NCI-H1092 (cell line): ENCODE measurements around the gene PIP5K1A.

Source experiments
- DNase-seq: peaks from one replicate; lab custom pipeline; 2025; lab: John Stamatoyannopoulos, UW

Gene PIP5K1A

DNA sequence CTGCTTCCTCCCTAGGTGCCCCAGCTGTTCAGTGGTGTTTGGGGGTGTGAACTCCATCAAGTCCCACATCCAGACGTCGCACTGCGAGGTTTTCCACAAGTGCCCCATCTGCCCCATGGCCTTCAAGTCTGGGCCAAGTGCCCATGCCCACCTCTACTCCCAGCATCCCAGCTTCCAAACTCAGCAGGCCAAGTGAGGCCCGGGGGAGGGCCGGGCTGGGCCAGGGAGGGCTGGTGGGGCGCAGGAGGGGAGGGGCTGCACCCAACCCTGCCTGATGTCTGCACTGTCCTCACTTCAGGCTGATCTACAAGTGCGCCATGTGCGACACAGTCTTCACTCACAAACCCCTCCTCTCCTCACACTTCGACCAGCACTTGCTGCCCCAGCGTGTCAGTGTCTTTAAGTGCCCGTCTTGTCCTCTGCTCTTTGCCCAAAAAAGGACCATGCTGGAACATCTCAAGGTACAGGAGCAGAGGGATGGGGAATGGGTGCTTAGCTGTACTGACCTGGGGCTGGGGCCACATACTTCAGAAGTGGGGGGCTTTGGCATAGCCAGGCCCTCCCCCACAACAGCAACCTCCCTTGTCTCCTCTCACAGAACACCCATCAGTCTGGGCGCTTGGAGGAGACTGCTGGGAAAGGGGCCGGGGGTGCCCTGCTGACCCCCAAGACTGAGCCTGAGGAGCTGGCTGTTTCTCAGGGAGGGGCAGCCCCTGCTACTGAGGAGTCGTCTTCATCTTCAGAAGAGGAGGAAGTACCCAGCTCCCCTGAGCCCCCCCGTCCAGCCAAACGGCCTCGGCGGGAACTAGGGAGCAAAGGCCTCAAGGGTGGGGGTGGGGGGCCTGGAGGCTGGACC lies 91.0 kb downstream of the PIP5K1A start:
- DNase-seq = no peak

DNA sequence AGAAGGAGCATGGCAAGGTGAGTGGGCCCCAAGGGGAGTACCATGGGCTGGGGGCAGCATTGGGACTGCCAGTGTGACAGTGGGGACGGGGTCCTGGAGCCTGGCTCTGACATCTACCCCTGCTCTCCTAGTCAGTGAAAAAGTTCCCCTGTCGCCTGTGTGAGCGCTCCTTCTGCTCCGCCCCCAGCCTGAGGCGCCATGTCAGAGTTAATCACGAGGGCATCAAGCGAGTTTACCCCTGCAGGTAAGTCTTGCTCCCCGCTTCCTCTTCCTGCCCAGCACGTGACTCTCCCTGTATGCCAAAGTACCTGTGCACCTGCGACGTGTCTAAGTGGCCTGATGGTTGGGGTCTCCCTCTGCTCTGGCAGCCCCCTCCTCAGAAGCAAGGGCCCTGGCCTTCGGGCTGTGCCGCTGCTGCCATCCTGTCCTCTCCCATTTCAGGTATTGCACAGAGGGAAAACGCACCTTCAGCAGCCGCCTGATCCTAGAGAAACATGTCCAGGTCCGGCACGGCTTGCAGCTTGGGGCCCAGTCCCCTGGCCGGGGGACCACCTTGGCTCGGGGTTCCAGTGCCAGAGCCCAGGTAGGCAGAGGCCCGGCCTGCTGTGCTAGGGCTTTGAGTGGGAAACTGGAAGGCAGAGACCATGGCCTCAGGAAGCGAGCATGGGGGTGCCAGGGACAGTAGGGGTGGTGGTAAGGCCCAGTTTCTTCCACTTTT lies 91.8 kb downstream of the PIP5K1A start:
- no peak for DNase-seq

DNA sequence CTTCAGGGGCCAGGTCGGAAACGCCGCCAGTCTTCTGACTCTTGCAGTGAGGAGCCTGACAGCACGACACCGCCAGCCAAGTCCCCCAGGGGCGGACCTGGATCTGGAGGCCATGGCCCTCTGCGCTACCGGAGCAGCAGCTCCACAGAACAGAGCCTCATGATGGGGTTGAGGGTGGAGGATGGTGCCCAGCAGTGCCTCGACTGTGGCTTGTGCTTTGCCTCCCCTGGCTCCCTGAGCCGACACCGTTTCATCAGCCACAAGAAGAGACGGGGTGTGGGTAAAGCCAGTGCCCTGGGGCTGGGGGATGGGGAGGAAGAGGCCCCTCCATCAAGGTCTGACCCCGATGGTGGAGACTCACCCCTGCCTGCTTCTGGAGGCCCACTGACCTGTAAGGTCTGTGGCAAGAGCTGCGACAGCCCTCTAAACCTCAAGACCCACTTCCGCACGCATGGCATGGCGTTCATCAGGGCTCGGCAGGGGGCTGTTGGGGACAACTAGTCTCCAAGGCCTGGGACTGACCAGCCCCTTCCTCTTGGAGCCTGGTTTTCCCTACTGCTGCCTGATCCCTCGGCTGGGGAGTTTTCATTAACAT lies 92.5 kb downstream of the PIP5K1A start:
- no peak for DNase-seq

DNA sequence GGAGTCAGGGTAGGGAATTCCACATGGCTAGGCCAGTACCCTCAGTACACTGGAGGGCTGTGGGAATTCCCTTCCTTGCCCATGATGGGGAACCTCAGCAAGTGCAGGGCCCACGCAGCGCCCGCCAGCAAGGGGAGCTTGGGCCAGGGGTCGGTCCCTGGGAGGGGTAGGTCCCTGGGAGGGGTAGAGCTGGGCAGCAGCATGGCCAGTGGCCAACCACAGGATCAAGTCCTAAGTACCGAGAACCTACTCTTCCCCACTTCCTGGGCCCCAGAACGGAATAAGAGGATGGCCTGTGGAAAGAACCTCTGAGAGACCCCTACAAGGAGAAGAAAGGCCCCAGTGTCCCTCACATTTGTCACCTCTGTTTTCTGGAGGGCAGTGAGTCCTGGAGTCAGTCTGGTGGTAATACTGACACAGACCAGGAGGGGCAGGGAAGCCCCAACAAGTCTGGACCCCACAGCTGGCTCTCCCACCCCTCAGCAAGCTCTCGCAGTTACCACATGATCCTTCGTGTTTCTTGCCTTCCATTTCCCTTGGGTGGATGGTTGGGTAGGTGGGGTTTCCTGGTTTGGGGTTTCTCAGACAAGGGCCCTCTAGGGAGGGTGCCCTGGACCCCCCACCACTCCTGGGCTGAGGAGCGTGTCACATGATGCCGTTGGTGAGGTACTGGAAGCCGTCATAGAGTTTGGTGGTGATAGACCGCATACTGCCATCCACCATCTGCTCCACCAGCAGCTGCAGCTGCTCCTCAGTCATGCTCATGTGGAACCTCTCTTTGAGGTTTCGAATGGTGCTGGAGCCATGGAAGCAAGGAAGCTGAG lies 94.1 kb downstream of the PIP5K1A start:
- no peak for DNase-seq

DNA sequence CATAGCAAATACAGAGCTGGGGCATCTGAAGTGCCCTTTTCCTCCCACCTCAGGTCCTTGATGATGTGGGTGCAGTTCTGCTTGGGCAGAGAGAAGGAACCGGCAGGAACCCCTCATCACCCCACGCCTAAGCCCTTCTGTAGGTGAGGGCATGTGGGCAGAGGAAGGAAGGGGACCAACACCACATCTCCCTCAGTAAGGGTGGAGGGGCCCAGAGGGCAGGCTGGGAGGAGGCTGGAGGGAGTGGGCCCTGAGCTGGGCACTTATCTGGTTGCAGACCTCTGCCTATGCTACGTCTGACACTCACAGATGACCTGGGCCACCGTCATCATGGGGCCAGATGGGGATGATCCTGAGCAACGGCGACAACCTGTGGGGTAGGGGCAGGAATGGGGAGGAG lies 94.7 kb downstream of the PIP5K1A start:
- no peak for DNase-seq

DNA sequence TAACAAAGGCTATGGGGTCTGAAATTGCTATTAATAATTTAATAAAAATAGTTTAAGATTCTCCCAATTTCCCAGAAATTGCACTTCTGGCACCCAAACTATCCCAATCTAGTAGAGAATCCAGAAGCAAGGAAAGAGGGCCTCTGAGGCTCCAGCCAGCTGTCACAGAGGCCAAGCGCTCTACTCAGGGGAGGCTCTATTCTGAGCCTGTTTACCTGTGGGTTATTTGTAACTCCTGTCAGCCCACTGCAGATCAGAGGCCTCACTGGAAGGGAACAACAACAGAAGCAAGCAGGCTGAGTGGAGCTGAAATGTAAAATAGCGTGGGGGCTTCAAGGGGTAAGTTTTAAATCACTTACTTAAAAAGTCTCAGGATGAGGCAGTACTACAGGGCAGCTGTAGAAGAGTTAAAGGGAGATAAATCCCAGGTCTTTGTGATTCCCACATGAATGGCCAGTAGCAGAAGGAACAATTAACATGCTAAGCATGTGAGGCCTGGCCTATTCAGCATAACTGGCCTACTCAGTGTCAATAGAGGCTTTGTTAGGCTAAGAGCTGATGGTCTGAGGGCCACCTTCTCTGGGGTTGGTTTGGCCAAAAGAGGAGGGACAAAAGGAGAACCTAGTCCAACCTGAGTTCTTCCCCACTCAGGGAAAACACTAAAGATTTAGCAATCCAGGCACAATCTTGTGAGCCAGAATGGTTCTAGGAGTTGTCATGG lies 96.5 kb downstream of the PIP5K1A start:
- DNase-seq = no peak
